Endothelial cell (in vitro differentiated cells): ENCODE results near the gene TBX19. TPM values are rescaled to one million over a fixed set of nuclear protein-coding genes. Genes with fewer than 3 reads are reported as not detected.

Experiments
- DNase-seq: peaks from one replicate; pipeline ENCODE4 v3.0.0; 2021; ENCODE audit warnings: low spot score
- H3K27ac Mint-ChIP-seq: one replicate; pipeline ENCODE4 v1.8.0; 2021; ENCODE audit warnings: mixed read lengths, inconsistent platforms; ENCODE audit not compliant: unreplicated experiment
- H3K27me3 Mint-ChIP-seq: one replicate; pipeline ENCODE4 v1.8.0; 2021; ENCODE audit warnings: mild to moderate bottlenecking, moderate library complexity, mixed read lengths, inconsistent platforms; ENCODE audit not compliant: unreplicated experiment
- H3K36me3 Mint-ChIP-seq: one replicate; pipeline ENCODE4 v1.8.0; 2021; ENCODE audit warnings: mild to moderate bottlenecking, low read depth, mixed read lengths, inconsistent platforms; ENCODE audit not compliant: unreplicated experiment
- H3K4me1 Mint-ChIP-seq: one replicate; pipeline ENCODE4 v1.8.0; 2021; ENCODE audit warnings: mild to moderate bottlenecking, mixed read lengths, inconsistent platforms; ENCODE audit not compliant: unreplicated experiment
- H3K4me3 Mint-ChIP-seq: one replicate; pipeline ENCODE4 v1.8.0; 2021; ENCODE audit warnings: mild to moderate bottlenecking, mixed read lengths, inconsistent platforms; ENCODE audit not compliant: unreplicated experiment
- H3K9me3 Mint-ChIP-seq: one replicate; pipeline ENCODE4 v1.8.0; 2021; ENCODE audit warnings: mixed read lengths, inconsistent platforms; ENCODE audit not compliant: unreplicated experiment
- CTCF ChIP-seq: fragments of 200-600 bp; sonication (generic); IDR thresholded peaks from one replicate; pipeline ENCODE4 v1.5.0; 2021; ENCODE audit warnings: antibody characterized with exemption; ENCODE audit not compliant: unreplicated experiment
- total RNA-seq: library from RNA; stranded (reverse); fragmentation: NEBNext Ultra II Directional; extraction: Animal tissue kit (Norgen Biotek cat#: 25700); gene quantifications from one replicate; pipeline ENCODE4 v1.2.1, GENCODE V29; 2021; ENCODE audit not compliant: unreplicated experiment

TBX19 gene
- total RNA-seq, 1 donor from 2014 or later: 1.1 TPM

- no peak overlapping the region for H3K27ac Mint-ChIP-seq
- no peaks in the 10 kb centered on the region for H3K9me3 Mint-ChIP-seq
- H3K4me3 Mint-ChIP-seq: no peak overlapping the region
- DNase-seq: no peak
- H3K4me1 Mint-ChIP-seq: no peaks in the 10 kb centered on the region
- no peaks in the 10 kb centered on the region for H3K36me3 Mint-ChIP-seq
- no peaks in the 10 kb centered on the region for H3K27me3 Mint-ChIP-seq
- no peak for TF ChIP-seq CTCF
Measured at GRCh38 chr1:168333562-168334276, 53.0 kb downstream of the TBX19 start.

- Mint-ChIP-seq H3K4me3 (no peak overlapping the region), H3K4me1 (no peaks in the 10 kb centered on the region), H3K36me3 (no peaks in the 10 kb centered on the region), H3K9me3 (no peaks in the 10 kb centered on the region), H3K27me3 (no peaks in the 10 kb centered on the region), H3K27ac (no peak overlapping the region)
- no peak for TF ChIP-seq CTCF
- no peak for DNase-seq
Measured at GRCh38 chr1:168335500-168335899, 54.8 kb downstream of the TBX19 start.

GRCh38 chr1:168338589-168339503, 58.2 kb downstream of the TBX19 start:
- no peaks in the 10 kb centered on the region for H3K36me3 Mint-ChIP-seq
- no peaks in the 10 kb centered on the region for H3K4me1 Mint-ChIP-seq
- H3K9me3 Mint-ChIP-seq: no peaks in the 10 kb centered on the region
- H3K4me3 Mint-ChIP-seq: no peak overlapping the region
- TF ChIP-seq CTCF: no peak
- H3K27ac Mint-ChIP-seq: no peak overlapping the region
- no peak for DNase-seq
- H3K27me3 Mint-ChIP-seq: no peaks in the 10 kb centered on the region

- H3K4me3 Mint-ChIP-seq: no peak overlapping the region
- no peak for TF ChIP-seq CTCF
- no peaks in the 10 kb centered on the region for H3K4me1 Mint-ChIP-seq
- no peaks in the 10 kb centered on the region for H3K27me3 Mint-ChIP-seq
- H3K27ac Mint-ChIP-seq: no peak overlapping the region
- no peaks in the 10 kb centered on the region for H3K36me3 Mint-ChIP-seq
- H3K9me3 Mint-ChIP-seq: no peaks in the 10 kb centered on the region
- no peak for DNase-seq
Measured at GRCh38 chr1:168340781-168341482, 60.3 kb downstream of the TBX19 start.
